Esophagus muscularis mucosa (tissue), 4 donors: ENCODE results near the gene HLCS. TPM values are rescaled to one million over a fixed set of nuclear protein-coding genes. Genes with fewer than 3 reads are reported as not detected.

Experiments
- DNase-seq: peaks from one replicate; pipeline ENCODE4 v3.0.0-alpha.2; 2017; ENCODE audit errors: extremely low spot score
- H3K27ac ChIP-seq, 4 donors: fragments of 200-600 bp; sonication (generic); replicated peaks in 1 of 4; 1 replicate in 3 of 4; 2 replicates in 1 of 4; pipeline ENCODE4 v1.5.1; 2016 to 2019; ENCODE audit warnings: mild to moderate bottlenecking in 1 of 4
- H3K27me3 ChIP-seq, 4 donors: fragments of 200-600 bp; sonication (generic); one replicate each; pipeline versions ENCODE4 v1.5.1 to v1.6.0; 2016 to 2019
- H3K36me3 ChIP-seq, 4 donors: fragments of 200-600 bp; sonication (generic); one replicate each; pipeline ENCODE4 v1.5.1; 2016 to 2019
- H3K4me1 ChIP-seq, 4 donors: fragments of 200-600 bp; sonication (generic); one replicate each; pipeline ENCODE4 v1.5.1; 2016 to 2019
- H3K4me3 ChIP-seq, 4 donors: fragments of 200-600 bp; sonication (generic); 1 replicate in 2 of 4; 2 replicates in 2 of 4; pipeline ENCODE4 v1.5.1; 2016 to 2019; ENCODE audit warnings: mild to moderate bottlenecking in 4 of 4, moderate library complexity in 1 of 4
- H3K9me3 ChIP-seq, 4 donors: fragments of 200-600 bp; sonication (generic); 1 replicate in 3 of 4; 2 replicates in 1 of 4; pipeline ENCODE4 v1.5.1; 2016 to 2019
- CTCF ChIP-seq, 3 experiments: fragments of 200-600 bp in 2 of 3; fragments of 450-650 bp in 1 of 3; sonication (generic) in 2 of 3; IDR thresholded peaks; one replicate each; pipeline ENCODE4 v1.5.1; 2017 to 2019; ENCODE audit warnings: antibody characterized with exemption in 3 of 3, mild to moderate bottlenecking in 2 of 3, moderate library complexity in 1 of 3
- EP300 ChIP-seq: sonication (generic); formaldehyde crosslinking; IDR thresholded peaks from one replicate; pipeline ENCODE4 v1.6.1; 2017; ENCODE audit warnings: antibody characterized with exemption
- POLR2A ChIP-seq: fragments of 450-650 bp; IDR thresholded peaks from one replicate; pipeline ENCODE4 v1.6.1; 2017; ENCODE audit warnings: antibody characterized with exemption, moderate library complexity, mild to moderate bottlenecking, low read depth
- POLR2AphosphoS5 ChIP-seq, 2 donors: sonication (generic); formaldehyde crosslinking; IDR thresholded peaks; one replicate each; pipeline ENCODE4 v1.6.1; 2017; ENCODE audit warnings: antibody characterized with exemption in 2 of 2
- WGBS: methylation state at CpG from one replicate; pipeline ENCODE4 v1.1.5; 2018; 5-methylcytosine and 5-hydroxymethylcytosine counted together
- intact Hi-C: fragments of 100-400 bp; cut with DNase I; formaldehyde crosslinking; loops from one replicate; pipeline ENCODE4 v1.15.1; 2023
- total RNA-seq, 4 donors: library from RNA; depleted of rRNA; stranded (reverse); fragments of >200 nt; gene quantifications; one replicate each; pipeline versions ENCODE4 v1.1.0 to v1.2.1, GENCODE V29; 2016

The HLCS gene
- total RNA-seq, 4 donors from 2014 or later = 15.9 to 25.3 (median 22.0) TPM

- no peaks in the 10 kb centered on the region for H3K27me3 ChIP-seq
- intact Hi-C loops = loop anchor here (5.0 kb wide), 1 partner anchor 49 kb away; no protein-coding TSS in a partner anchor
These were observed 19.5 kb upstream of the HLCS start for GRCh38 chr21:36985751-36986594.

GRCh38 chr21:36981977-36982700 lies 15.7 kb upstream of the HLCS start:
- no peak overlapping the region for H3K4me3 ChIP-seq
- intact Hi-C loops = no loop called here
- no peaks in the 10 kb centered on the region for H3K27me3 ChIP-seq
- DNase-seq = no peak
- TF ChIP-seq EP300 (no peak), CTCF (IDR thresholded peaks at IDR 0.05) (no peak), POLR2A (no peak), POLR2AphosphoS5 (IDR thresholded peaks at IDR 0.05) (no peak)
- WGBS = 74% methylated on average over 6 of the region's 6 CpGs
- H3K27ac ChIP-seq = no peak overlapping the region
- H3K4me1 ChIP-seq = peaks cover 6 to 19% (median 12%) of the 10 kb centered on the region in 4 donors
- H3K36me3 ChIP-seq = no peaks in the 10 kb centered on the region
- no peaks in the 10 kb centered on the region for H3K9me3 ChIP-seq

More at GRCh38 chr21:36985751-36986594, 19.5 kb upstream of the HLCS start:
- no peaks in the 10 kb centered on the region for H3K9me3 ChIP-seq
- WGBS = 97% methylated on average over 9 of the region's 9 CpGs
- no peaks in the 10 kb centered on the region for H3K36me3 ChIP-seq
- H3K4me3 ChIP-seq = no peak overlapping the region
- no peak for DNase-seq
- no peak overlapping the region for H3K27ac ChIP-seq
- H3K4me1 ChIP-seq = peaks cover 0 to 13% (median 8%) of the 10 kb centered on the region in 4 donors
- TF ChIP-seq CTCF (IDR thresholded peaks at IDR 0.05) = no peak
- TF ChIP-seq EP300 = no peak
- TF ChIP-seq POLR2AphosphoS5 (IDR thresholded peaks at IDR 0.05) = no peak
- no peak for TF ChIP-seq POLR2A

- H3K27ac ChIP-seq = peak overlapping the region in 3 of 4 donors; percentile 15 to 28 (median 25)
These were observed 14.6 kb upstream of the HLCS start for GRCh38 chr21:36981049-36981391.

More at GRCh38 chr21:36981049-36981391, 14.6 kb upstream of the HLCS start:
- H3K9me3 ChIP-seq = no peaks in the 10 kb centered on the region
- no peak for TF ChIP-seq EP300
- TF ChIP-seq CTCF (IDR thresholded peaks at IDR 0.05) = no peak
- no peak for TF ChIP-seq POLR2A
- no peak for TF ChIP-seq POLR2AphosphoS5 (IDR thresholded peaks at IDR 0.05)
- no peak for DNase-seq
- H3K4me3 ChIP-seq = peak overlapping the region; percentile 54 to 64 (median 58)
- WGBS = 50% methylated on average over 2 of the region's 2 CpGs
- no peaks in the 10 kb centered on the region for H3K27me3 ChIP-seq
- H3K36me3 ChIP-seq = no peaks in the 10 kb centered on the region
- H3K4me1 ChIP-seq = peaks cover 6 to 20% (median 12%) of the 10 kb centered on the region in 4 donors
- intact Hi-C loops = no loop called here
